Measurements from ENCODE around the gene ATP1A4. TPM values are rescaled to one million over a fixed set of nuclear protein-coding genes. Genes with fewer than 3 reads are reported as not detected.

Gene ATP1A4
- total and polyA plus RNA-seq, 10 of the 15 experiments (the other 5 are each of a cell fraction or from before 2014, with no cell fraction given), result 0.31 to 1.0 (median 0.54) TPM

DNA sequence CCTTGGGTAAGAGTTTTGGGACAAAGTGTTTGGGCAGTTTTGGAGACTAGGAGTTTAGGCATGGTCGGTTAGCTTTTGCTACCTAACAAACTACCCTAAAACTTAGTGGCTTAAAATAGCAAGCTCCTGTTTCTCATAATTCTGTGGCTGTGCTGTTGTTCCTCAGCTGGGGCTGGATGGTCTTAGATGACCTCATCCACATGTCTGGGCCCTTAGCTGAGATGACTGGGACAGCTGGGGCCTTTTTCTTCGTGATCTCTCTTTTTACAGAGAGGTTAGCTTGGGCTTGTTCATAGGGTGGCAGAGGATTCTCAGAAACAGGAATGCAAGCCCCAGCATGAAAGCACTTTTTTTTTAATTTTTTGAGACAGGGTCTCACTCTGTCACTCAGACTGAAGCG is 6.6 kb downstream of the ATP1A4 start:
- H3K9ac ChIP-seq (ENCODE audit: control insufficient read depth, insufficient read depth, low read length), result no peak overlapping the region
- H3K4me1 ChIP-seq (ENCODE audit: control insufficient read depth, insufficient read depth, low read length), result peaks cover 12% of the 10 kb centered on the region
- no peak for TF ChIP-seq TBL1XR1 (IDR thresholded peaks at IDR 0.05; ENCODE audit: low read depth, low read length)
- TF ChIP-seq SUZ12 (IDR thresholded peaks at IDR 0.05; ENCODE audit: unreplicated experiment), result no peak
- no peak for TF ChIP-seq NRF1 (conservative IDR thresholded peaks at IDR 0.05; ENCODE audit: low read depth, low read length)
- TF ChIP-seq HDAC6 (IDR thresholded peaks at IDR 0.05; ENCODE audit: unreplicated experiment), result no peak
- TF ChIP-seq, protein P1, sequence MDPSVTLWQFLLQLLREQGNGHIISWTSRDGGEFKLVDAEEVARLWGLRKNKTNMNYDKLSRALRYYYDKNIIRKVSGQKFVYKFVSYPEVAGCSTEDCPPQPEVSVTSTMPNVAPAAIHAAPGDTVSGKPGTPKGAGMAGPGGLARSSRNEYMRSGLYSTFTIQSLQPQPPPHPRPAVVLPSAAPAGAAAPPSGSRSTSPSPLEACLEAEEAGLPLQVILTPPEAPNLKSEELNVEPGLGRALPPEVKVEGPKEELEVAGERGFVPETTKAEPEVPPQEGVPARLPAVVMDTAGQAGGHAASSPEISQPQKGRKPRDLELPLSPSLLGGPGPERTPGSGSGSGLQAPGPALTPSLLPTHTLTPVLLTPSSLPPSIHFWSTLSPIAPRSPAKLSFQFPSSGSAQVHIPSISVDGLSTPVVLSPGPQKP (IDR thresholded peaks at IDR 0.05; ENCODE audit: low read depth, low read length), result no peak
- no peak for TF ChIP-seq NR2C2 (IDR thresholded peaks at IDR 0.05; ENCODE audit: borderline replicate concordance, control insufficient read depth, insufficient read length, low read depth)
- TF ChIP-seq, protein P2, sequence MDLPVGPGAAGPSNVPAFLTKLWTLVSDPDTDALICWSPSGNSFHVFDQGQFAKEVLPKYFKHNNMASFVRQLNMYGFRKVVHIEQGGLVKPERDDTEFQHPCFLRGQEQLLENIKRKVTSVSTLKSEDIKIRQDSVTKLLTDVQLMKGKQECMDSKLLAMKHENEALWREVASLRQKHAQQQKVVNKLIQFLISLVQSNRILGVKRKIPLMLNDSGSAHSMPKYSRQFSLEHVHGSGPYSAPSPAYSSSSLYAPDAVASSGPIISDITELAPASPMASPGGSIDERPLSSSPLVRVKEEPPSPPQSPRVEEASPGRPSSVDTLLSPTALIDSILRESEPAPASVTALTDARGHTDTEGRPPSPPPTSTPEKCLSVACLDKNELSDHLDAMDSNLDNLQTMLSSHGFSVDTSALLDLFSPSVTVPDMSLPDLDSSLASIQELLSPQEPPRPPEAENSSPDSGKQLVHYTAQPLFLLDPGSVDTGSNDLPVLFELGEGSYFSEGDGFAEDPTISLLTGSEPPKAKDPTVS (IDR thresholded peaks at IDR 0.05; ENCODE audit: low read depth, low read length), result no peak
- TF ChIP-seq CEBPB (IDR thresholded peaks at IDR 0.05; ENCODE audit: borderline replicate concordance in 1 of 2, low read depth in 2 of 2, low read length in 2 of 2), result no peak
- TF ChIP-seq BRCA1 (IDR thresholded peaks at IDR 0.05; ENCODE audit: low read depth, low read length), result no peak
- TF ChIP-seq KAT2A (conservative IDR thresholded peaks at IDR 0.05; ENCODE audit: control insufficient read depth, low read depth, low read length), result no peak
- TF ChIP-seq ZSCAN29 (IDR thresholded peaks at IDR 0.05), result no peak
- no peak for TF ChIP-seq NR2F1 (conservative IDR thresholded peaks at IDR 0.05)
- TF ChIP-seq TCF12 (IDR thresholded peaks at IDR 0.05; ENCODE audit: low read depth, low read length), result no peak
- TF ChIP-seq, protein P3, sequence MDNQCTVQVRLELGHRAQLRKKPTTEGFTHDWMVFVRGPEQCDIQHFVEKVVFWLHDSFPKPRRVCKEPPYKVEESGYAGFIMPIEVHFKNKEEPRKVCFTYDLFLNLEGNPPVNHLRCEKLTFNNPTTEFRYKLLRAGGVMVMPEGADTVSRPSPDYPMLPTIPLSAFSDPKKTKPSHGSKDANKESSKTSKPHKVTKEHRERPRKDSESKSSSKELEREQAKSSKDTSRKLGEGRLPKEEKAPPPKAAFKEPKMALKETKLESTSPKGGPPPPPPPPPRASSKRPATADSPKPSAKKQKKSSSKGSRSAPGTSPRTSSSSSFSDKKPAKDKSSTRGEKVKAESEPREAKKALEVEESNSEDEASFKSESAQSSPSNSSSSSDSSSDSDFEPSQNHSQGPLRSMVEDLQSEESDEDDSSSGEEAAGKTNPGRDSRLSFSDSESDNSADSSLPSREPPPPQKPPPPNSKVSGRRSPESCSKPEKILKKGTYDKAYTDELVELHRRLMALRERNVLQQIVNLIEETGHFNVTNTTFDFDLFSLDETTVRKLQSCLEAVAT (IDR thresholded peaks at IDR 0.05), result no peak
- no peak for TF ChIP-seq DPF2 (IDR thresholded peaks at IDR 0.05)
- POLR2A ChIA-PET, result no interaction called here
- in situ Hi-C loops (cut with MboI), result no loop called here
- SMC1A ChIA-PET (ENCODE audit: uncharacterized antibody, unreplicated experiment), result no interaction called here
- no peaks in the 10 kb centered on the region for H4K20me1 ChIP-seq (ENCODE audit: control insufficient read depth, insufficient read depth)
- H3K4me2 ChIP-seq (ENCODE audit: control insufficient read depth, insufficient read depth), result no peak overlapping the region
- ATAC-seq, result no peak
- intact Hi-C loops (cut with micrococcal nuclease; ENCODE audit: unreplicated experiment), result no loop called here
- no peaks in the 10 kb centered on the region for H3K36me3 ChIP-seq (ENCODE audit: control insufficient read depth in 2 of 2, insufficient read depth in 2 of 2, low read length in 1 of 2)
- FAIRE-seq, result no peak
- no peak overlapping the region for H2AFZ ChIP-seq (ENCODE audit: control insufficient read depth, low read depth, low read length)
- BruUV-seq (replicated peaks), result no TSS peak
- RAD21 ChIA-PET (ENCODE audit: unreplicated experiment), result no interaction called here
- CTCF ChIA-PET, result interaction anchor here (0.6 to 1.1 kb wide), 3 partner anchors 94 to 239 kb away, joined by 3 read pairs; no protein-coding TSS in a partner anchor
- 48% methylated on average over 3 of the region's 3 CpGs for WGBS (ENCODE audit: insufficient coverage, insufficient replicate concordance, low lambda C conversion rate, missing lambda C conversion rate)
- no peak overlapping the region for H3K4me3 ChIP-seq
- no peaks in the 10 kb centered on the region for H3K79me2 ChIP-seq (ENCODE audit: control insufficient read depth, insufficient read depth, low read length)
- H3K27me3 ChIP-seq (replicated peaks in 1 of 2; ENCODE audit: control insufficient read depth in 2 of 2, insufficient read depth in 2 of 2, low read length in 1 of 2), result no peaks in the 10 kb centered on the region
- H3K9me3 ChIP-seq (replicated peaks; ENCODE audit: control insufficient read depth, insufficient read depth, low read length), result no peaks in the 10 kb centered on the region
- H3K27ac ChIP-seq (ENCODE audit: control insufficient read depth, insufficient read depth), result no peak overlapping the region
- no peak for DNase-seq (ENCODE audit: low read depth, low spot score)
